Measurements from ENCODE around the gene CYP4A22. TPM values are rescaled to one million over a fixed set of nuclear protein-coding genes. Genes with fewer than 3 reads are reported as not detected.

The CYP4A22 gene
- total and polyA plus RNA-seq, 2 experiments from 2014 or later: not detected

GRCh38 chr1:47172782-47173181 lies 35.5 kb downstream of the CYP4A22 start (continued):
- TF ChIP-seq, protein P1, sequence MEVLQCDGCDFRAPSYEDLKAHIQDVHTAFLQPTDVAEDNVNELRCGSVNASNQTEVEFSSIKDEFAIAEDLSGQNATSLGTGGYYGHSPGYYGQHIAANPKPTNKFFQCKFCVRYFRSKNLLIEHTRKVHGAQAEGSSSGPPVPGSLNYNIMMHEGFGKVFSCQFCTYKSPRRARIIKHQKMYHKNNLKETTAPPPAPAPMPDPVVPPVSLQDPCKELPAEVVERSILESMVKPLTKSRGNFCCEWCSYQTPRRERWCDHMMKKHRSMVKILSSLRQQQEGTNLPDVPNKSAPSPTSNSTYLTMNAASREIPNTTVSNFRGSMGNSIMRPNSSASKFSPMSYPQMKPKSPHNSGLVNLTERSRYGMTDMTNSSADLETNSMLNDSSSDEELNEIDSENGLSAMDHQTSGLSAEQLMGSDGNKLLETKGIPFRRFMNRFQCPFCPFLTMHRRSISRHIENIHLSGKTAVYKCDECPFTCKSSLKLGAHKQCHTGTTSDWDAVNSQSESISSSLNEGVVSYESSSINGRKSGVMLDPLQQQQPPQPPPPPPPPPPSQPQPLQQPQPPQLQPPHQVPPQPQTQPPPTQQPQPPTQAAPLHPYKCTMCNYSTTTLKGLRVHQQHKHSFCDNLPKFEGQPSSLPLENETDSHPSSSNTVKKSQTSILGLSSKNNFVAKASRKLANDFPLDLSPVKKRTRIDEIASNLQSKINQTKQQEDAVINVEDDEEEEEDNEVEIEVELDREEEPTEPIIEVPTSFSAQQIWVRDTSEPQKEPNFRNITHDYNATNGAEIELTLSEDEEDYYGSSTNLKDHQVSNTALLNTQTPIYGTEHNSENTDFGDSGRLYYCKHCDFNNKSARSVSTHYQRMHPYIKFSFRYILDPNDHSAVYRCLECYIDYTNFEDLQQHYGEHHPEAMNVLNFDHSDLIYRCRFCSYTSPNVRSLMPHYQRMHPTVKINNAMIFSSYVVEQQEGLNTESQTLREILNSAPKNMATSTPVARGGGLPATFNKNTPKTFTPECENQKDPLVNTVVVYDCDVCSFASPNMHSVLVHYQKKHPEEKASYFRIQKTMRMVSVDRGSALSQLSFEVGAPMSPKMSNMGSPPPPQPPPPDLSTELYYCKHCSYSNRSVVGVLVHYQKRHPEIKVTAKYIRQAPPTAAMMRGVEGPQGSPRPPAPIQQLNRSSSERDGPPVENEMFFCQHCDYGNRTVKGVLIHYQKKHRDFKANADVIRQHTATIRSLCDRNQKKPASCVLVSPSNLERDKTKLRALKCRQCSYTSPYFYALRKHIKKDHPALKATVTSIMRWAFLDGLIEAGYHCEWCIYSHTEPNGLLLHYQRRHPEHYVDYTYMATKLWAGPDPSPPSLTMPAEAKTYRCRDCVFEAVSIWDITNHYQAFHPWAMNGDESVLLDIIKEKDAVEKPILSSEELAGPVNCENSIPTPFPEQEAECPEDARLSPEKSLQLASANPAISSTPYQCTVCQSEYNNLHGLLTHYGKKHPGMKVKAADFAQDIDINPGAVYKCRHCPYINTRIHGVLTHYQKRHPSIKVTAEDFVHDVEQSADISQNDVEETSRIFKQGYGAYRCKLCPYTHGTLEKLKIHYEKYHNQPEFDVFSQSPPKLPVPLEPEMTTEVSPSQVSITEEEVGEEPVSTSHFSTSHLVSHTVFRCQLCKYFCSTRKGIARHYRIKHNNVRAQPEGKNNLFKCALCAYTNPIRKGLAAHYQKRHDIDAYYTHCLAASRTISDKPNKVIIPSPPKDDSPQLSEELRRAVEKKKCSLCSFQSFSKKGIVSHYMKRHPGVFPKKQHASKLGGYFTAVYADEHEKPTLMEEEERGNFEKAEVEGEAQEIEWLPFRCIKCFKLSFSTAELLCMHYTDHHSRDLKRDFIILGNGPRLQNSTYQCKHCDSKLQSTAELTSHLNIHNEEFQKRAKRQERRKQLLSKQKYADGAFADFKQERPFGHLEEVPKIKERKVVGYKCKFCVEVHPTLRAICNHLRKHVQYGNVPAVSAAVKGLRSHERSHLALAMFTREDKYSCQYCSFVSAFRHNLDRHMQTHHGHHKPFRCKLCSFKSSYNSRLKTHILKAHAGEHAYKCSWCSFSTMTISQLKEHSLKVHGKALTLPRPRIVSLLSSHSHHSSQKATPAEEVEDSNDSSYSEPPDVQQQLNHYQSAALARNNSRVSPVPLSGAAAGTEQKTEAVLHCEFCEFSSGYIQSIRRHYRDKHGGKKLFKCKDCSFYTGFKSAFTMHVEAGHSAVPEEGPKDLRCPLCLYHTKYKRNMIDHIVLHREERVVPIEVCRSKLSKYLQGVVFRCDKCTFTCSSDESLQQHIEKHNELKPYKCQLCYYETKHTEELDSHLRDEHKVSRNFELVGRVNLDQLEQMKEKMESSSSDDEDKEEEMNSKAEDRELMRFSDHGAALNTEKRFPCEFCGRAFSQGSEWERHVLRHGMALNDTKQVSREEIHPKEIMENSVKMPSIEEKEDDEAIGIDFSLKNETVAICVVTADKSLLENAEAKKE (CRISPR knock-in tag; IDR thresholded peaks at IDR 0.05): no peak
- TF ChIP-seq JUNB (IDR thresholded peaks at IDR 0.05; ENCODE audit: unreplicated experiment): no peak

- TF ChIP-seq JUNB (IDR thresholded peaks at IDR 0.05; ENCODE audit: unreplicated experiment) (no peak), ZNF331 (CRISPR knock-in tag; IDR thresholded peaks at IDR 0.05; ENCODE audit: low read depth) (no peak), POLR2AphosphoS5 (IDR thresholded peaks at IDR 0.05; ENCODE audit: low read depth) (no peak), EZH2phosphoT487 (IDR thresholded peaks at IDR 0.05; ENCODE audit: unreplicated experiment) (no peak), ETS1 (IDR thresholded peaks at IDR 0.05) (no peak), NANOG (IDR thresholded peaks at IDR 0.05; ENCODE audit: borderline replicate concordance) (no peak), CREB1 (CRISPR knock-in tag; IDR thresholded peaks at IDR 0.05; ENCODE audit: low read depth) (no peak), EZH2 (IDR thresholded peaks at IDR 0.05; ENCODE audit: low read depth, unreplicated experiment) (no peak), ZNF114 (CRISPR knock-in tag; IDR thresholded peaks at IDR 0.05) (no peak), STAT1 (IDR thresholded peaks at IDR 0.05; ENCODE audit: unreplicated experiment) (no peak)
- TF ChIP-seq, protein P2, sequence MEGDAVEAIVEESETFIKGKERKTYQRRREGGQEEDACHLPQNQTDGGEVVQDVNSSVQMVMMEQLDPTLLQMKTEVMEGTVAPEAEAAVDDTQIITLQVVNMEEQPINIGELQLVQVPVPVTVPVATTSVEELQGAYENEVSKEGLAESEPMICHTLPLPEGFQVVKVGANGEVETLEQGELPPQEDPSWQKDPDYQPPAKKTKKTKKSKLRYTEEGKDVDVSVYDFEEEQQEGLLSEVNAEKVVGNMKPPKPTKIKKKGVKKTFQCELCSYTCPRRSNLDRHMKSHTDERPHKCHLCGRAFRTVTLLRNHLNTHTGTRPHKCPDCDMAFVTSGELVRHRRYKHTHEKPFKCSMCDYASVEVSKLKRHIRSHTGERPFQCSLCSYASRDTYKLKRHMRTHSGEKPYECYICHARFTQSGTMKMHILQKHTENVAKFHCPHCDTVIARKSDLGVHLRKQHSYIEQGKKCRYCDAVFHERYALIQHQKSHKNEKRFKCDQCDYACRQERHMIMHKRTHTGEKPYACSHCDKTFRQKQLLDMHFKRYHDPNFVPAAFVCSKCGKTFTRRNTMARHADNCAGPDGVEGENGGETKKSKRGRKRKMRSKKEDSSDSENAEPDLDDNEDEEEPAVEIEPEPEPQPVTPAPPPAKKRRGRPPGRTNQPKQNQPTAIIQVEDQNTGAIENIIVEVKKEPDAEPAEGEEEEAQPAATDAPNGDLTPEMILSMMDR (conservative IDR thresholded peaks at IDR 0.05; ENCODE audit: low read depth in 2 of 2): no peak
- no peak overlapping the region for H2AFZ ChIP-seq
These were observed 37.4 kb downstream of the CYP4A22 start for GRCh38 chr1:47174656-47175020.

More at GRCh38 chr1:47174656-47175020, 37.4 kb downstream of the CYP4A22 start:
- DNase-seq (ENCODE audit: low spot score): no peak
- H3K27ac Mint-ChIP-seq: no peak overlapping the region
- no peak overlapping the region for H3K4me3 ChIP-seq
- H3K27ac ChIP-seq (ENCODE audit: low read depth): no peak overlapping the region
- ATAC-seq: no peak
- no peaks in the 10 kb centered on the region for H3K36me3 ChIP-seq (ENCODE audit: insufficient read depth)
- H3K4me1 ChIP-seq (ENCODE audit: insufficient read depth): peaks cover 7% of the 10 kb centered on the region
- peaks cover 19% of the 10 kb centered on the region for H3K27me3 Mint-ChIP-seq (ENCODE audit: insufficient read depth, low read depth, poor library complexity)
- H4K20me1 ChIP-seq (replicated peaks; ENCODE audit: insufficient read depth): no peaks in the 10 kb centered on the region
- H3K4me3 Mint-ChIP-seq: no peak overlapping the region
- peaks cover 3% of the 10 kb centered on the region for H3K27me3 ChIP-seq (ENCODE audit: insufficient read depth)
- no peaks in the 10 kb centered on the region for H3K79me2 ChIP-seq (replicated peaks; ENCODE audit: insufficient read depth)
- no peak overlapping the region for H3K4me2 ChIP-seq
- peaks cover 11% of the 10 kb centered on the region; the same call in 2 of the 3 replicates for H3K4me1 Mint-ChIP-seq
- H3K9me3 Mint-ChIP-seq: no peaks in the 10 kb centered on the region
- no peaks in the 10 kb centered on the region for H3K9me2 ChIP-seq (ENCODE audit: insufficient read depth)
- H3F3A ChIP-seq (replicated peaks; ENCODE audit: low read depth): no peaks in the 10 kb centered on the region
- no peaks in the 10 kb centered on the region; the same call in 2 of the 3 replicates for H3K36me3 Mint-ChIP-seq (ENCODE audit: low read depth)
